Amygdala (tissue), 56 donors: ENCODE measurements around the gene KDM6B.

Experiments used
- DNase-seq, 56 donors: peaks; one replicate each; lab custom pipeline; 2025; lab: John Stamatoyannopoulos, UW

The KDM6B gene

GRCh38 chr17:7873051-7873450 lies 39.0 kb downstream of the KDM6B start:
- no peak for DNase-seq

- DNase-seq, result no peak
These were observed 41.9 kb downstream of the KDM6B start for GRCh38 chr17:7875804-7876370.

- DNase-seq, result no peak
These were observed 44.2 kb downstream of the KDM6B start for GRCh38 chr17:7878234-7878633.

GRCh38 chr17:7880076-7880868 lies 46.3 kb downstream of the KDM6B start:
- DNase-seq, result no peak

GRCh38 chr17:7881276-7882054 lies 47.4 kb downstream of the KDM6B start:
- DNase-seq, result peak in 16 of 56 donors; percentile 7 to 61 (median 33)

- DNase-seq, result no peak
These were observed 48.1 kb downstream of the KDM6B start for GRCh38 chr17:7882068-7882467.

- no peak for DNase-seq
These were observed 48.6 kb downstream of the KDM6B start for GRCh38 chr17:7882629-7883028.
